A673 (cell line): Measurements from ENCODE around the gene KCNMA1. TPM values are rescaled to one million over a fixed set of nuclear protein-coding genes. Genes with fewer than 3 reads are reported as not detected.

Experiments
- BruUV-seq: library from RNA; stranded (reverse); fragments of 400-500 nt; replicated peaks from 2 replicates; lab custom pipeline; 2021; lab: Mats Ljungman, UMichigan
- CTCF ChIA-PET: fragments of 300-600 bp; sonication (Branson Sonifier 250); formaldehyde crosslinking; loops from one replicate; lab custom pipeline; 2022; ENCODE audit warnings: antibody characterized with exemption; lab: Charles Lee
- POLR2A ChIA-PET: fragments of 300-600 bp; sonication (Branson Sonifier 250); formaldehyde crosslinking; loops from one replicate; lab custom pipeline; 2022; ENCODE audit warnings: antibody characterized with exemption; ENCODE audit not compliant: low non-redundant PET; lab: Charles Lee
- DNase-seq: peaks from one replicate; pipeline ENCODE4 v3.0.0-alpha.2; 2015; ENCODE audit warnings: low spot score
- H3K27ac ChIP-seq: fragments of 200-600 bp; sonication (generic); 2 replicates; pipeline ENCODE4 v1.5.1; 2016; ENCODE audit warnings: mixed run types, low read depth, mild to moderate bottlenecking, mixed read lengths, antibody characterized with exemption, low read length; ENCODE audit not compliant: poor library complexity, severe bottlenecking
- H3K27me3 ChIP-seq: fragments of 200-600 bp; sonication (generic); replicated peaks from 2 replicates; pipeline ENCODE4 v1.6.1; 2017; ENCODE audit warnings: mixed run types, low read depth, mild to moderate bottlenecking, mixed read lengths, antibody characterized with exemption, low read length; ENCODE audit not compliant: insufficient read depth, poor library complexity
- H3K36me3 ChIP-seq: fragments of 200-600 bp; sonication (generic); 2 replicates; pipeline ENCODE4 v1.6.1; 2016; ENCODE audit warnings: mixed run types, mild to moderate bottlenecking, mixed read lengths, antibody characterized with exemption, low read length; ENCODE audit not compliant: insufficient read depth, poor library complexity, severe bottlenecking
- H3K4me1 ChIP-seq: fragments of 200-600 bp; sonication (generic); 2 replicates; pipeline ENCODE4 v1.6.1; 2017; ENCODE audit warnings: mixed run types, mild to moderate bottlenecking, mixed read lengths, antibody characterized with exemption, low read length; ENCODE audit not compliant: insufficient read depth, poor library complexity, severe bottlenecking
- H3K4me3 ChIP-seq: fragments of 200-600 bp; sonication (generic); 2 replicates; pipeline ENCODE4 v1.5.1; 2016; ENCODE audit warnings: low read depth, mixed run types, mild to moderate bottlenecking, mixed read lengths, low read length; ENCODE audit not compliant: poor library complexity, severe bottlenecking
- H3K9me3 ChIP-seq: fragments of 200-600 bp; sonication (generic); 2 replicates; pipeline ENCODE4 v1.6.1; 2016; ENCODE audit warnings: mixed run types, low read depth, mild to moderate bottlenecking, mixed read lengths, antibody characterized with exemption, low read length; ENCODE audit not compliant: poor library complexity, severe bottlenecking
- EZH2 ChIP-seq: fragments of 200-600 bp; sonication (generic); IDR thresholded peaks from 2 replicates; pipeline ENCODE4 v1.6.1; 2017; ENCODE audit warnings: borderline replicate concordance, low read depth, mild to moderate bottlenecking, mixed read lengths, antibody characterized with exemption, low read length; ENCODE audit not compliant: poor library complexity, severe bottlenecking
- intact Hi-C: fragments of 100-400 bp; cut with micrococcal nuclease; formaldehyde crosslinking; loops from one replicate; pipeline ENCODE4 v1.10.0; 2022; ENCODE audit not compliant: unreplicated experiment
- total RNA-seq: library from RNA; stranded (reverse); gene quantifications from 2 replicates; pipeline ENCODE4 v1.2.3, GENCODE V29; 2021
- TF ChIP-seq, protein P1 (sequence below): fragments of 300-800, 200-600 bp; sonication (generic); conservative IDR thresholded peaks from 2 replicates; pipeline ENCODE4 v1.5.1; 2017; ENCODE audit warnings: low read depth, mild to moderate bottlenecking, antibody characterized with exemption, low read length, moderate library complexity, mixed read lengths

The KCNMA1 gene
- total RNA-seq, 1 experiment from 2014 or later, result 0.84 TPM

DNA sequence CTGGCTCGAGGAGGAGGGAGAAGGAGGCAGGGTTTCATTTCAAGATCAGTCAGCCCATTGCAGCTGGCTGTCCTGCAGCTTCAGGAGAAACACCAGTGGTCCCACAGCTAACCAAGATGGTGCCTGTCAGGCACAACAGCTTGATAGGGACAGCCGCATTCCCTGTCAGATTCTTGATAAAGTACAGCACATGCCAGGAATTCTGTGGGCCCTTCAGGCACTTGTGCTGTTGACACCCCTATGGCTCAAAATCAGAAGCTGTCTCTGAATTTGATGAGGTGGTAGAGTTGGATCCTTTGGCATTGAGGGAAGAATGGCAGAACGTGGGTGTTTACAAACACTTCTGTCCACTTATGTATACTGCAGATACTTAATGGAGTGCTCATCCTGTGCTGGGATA lies 354.3 kb downstream of the KCNMA1 start:
- H3K36me3 ChIP-seq, result no peaks in the 10 kb centered on the region
- ChIA-PET CTCF (no interaction called here), POLR2A (no interaction called here)
- TF ChIP-seq, protein P1, sequence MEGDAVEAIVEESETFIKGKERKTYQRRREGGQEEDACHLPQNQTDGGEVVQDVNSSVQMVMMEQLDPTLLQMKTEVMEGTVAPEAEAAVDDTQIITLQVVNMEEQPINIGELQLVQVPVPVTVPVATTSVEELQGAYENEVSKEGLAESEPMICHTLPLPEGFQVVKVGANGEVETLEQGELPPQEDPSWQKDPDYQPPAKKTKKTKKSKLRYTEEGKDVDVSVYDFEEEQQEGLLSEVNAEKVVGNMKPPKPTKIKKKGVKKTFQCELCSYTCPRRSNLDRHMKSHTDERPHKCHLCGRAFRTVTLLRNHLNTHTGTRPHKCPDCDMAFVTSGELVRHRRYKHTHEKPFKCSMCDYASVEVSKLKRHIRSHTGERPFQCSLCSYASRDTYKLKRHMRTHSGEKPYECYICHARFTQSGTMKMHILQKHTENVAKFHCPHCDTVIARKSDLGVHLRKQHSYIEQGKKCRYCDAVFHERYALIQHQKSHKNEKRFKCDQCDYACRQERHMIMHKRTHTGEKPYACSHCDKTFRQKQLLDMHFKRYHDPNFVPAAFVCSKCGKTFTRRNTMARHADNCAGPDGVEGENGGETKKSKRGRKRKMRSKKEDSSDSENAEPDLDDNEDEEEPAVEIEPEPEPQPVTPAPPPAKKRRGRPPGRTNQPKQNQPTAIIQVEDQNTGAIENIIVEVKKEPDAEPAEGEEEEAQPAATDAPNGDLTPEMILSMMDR, result no peak
- TF ChIP-seq EZH2, result no peak
- H3K27me3 ChIP-seq, result peaks cover 12% of the 10 kb centered on the region
- no peak overlapping the region for H3K4me3 ChIP-seq
- no TSS peak for BruUV-seq
- no peaks in the 10 kb centered on the region for H3K9me3 ChIP-seq
- intact Hi-C loops, result no loop called here
- H3K27ac ChIP-seq, result no peak overlapping the region
- no peak for DNase-seq
- no peaks in the 10 kb centered on the region for H3K4me1 ChIP-seq

DNA sequence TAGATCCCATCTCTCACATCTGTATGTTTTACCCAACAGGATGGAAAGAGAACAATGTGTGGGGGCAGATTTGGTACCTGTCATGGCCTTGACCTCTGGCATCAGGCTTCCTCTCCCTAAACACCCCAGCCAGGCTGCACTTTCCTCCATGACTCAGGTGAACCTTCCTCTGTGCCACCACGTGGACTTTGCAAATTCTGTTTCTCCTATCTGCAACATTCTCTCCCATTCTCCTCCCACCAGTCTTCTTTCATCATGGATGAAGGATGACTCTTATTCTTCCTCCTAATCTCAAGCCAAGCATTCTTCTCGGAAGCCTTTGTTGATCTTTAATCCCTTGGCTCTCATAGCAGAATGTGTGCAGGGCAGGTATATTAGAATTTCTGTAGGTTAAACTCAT lies 355.4 kb downstream of the KCNMA1 start:
- POLR2A ChIA-PET, result no interaction called here
- Histone ChIP-seq H3K4me3 (no peak overlapping the region), H3K9me3 (no peaks in the 10 kb centered on the region), H3K4me1 (no peaks in the 10 kb centered on the region), H3K36me3 (no peaks in the 10 kb centered on the region), H3K27me3 (peaks cover 12% of the 10 kb centered on the region), H3K27ac (no peak overlapping the region)
- TF ChIP-seq, protein P1, result no peak
- no peak for TF ChIP-seq EZH2
- BruUV-seq, result no TSS peak
- intact Hi-C loops, result no loop called here
- no peak for DNase-seq
- CTCF ChIA-PET, result no interaction called here

DNA sequence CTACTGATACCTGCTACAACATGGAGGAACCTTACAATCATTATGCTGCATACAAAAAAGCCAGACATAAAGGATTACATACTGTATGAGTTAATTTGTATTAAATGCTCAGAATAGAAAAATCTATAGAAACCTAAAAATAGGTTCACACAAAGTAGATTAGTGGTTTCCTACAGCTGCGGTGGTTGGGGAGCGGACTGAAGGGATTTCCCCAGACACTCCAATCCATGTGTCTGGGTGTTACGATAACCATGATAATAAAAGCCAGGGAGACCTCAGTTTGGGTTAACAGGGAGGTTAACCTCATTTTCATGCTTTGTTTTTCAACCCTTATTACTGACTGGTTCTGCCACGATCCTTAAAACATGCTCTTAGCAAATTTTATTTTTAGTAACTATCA lies 355.9 kb downstream of the KCNMA1 start:
- Histone ChIP-seq H3K36me3 (no peaks in the 10 kb centered on the region), H3K4me1 (no peaks in the 10 kb centered on the region), H3K9me3 (no peaks in the 10 kb centered on the region), H3K27ac (no peak overlapping the region), H3K27me3 (peaks cover 12% of the 10 kb centered on the region), H3K4me3 (no peak overlapping the region)
- no TSS peak for BruUV-seq
- CTCF ChIA-PET, result no interaction called here
- TF ChIP-seq, protein P1, result no peak
- DNase-seq, result no peak
- POLR2A ChIA-PET, result no interaction called here
- intact Hi-C loops, result no loop called here
